ENCODE data around the gene LST1. TPM values are rescaled to one million over a fixed set of nuclear protein-coding genes. Genes with fewer than 3 reads are reported as not detected.

LST1 gene
- total and polyA plus RNA-seq, 4 donors: 9.6 to 164 (median 87.4) TPM

GRCh38 chr6:31627690-31628287, 41.7 kb downstream of the LST1 start:
- Histone ChIP-seq H3K9me3 (ENCODE audit: control insufficient read depth in 4 of 4, insufficient read depth in 3 of 4, low read length in 3 of 4) (no peaks in the 10 kb centered on the region), H3K27ac (ENCODE audit: low read depth in 1 of 2, low read length in 1 of 2) (no peak overlapping the region), H3K36me3 (ENCODE audit: control insufficient read depth in 4 of 4, insufficient read depth in 4 of 4, low read length in 4 of 4) (peaks cover 44 to 84% (median 75%) of the 10 kb centered on the region in 4 donors), H3K9ac (ENCODE audit: insufficient read depth in 1 of 2, low read length in 2 of 2) (no peak overlapping the region), H3K27me3 (ENCODE audit: control insufficient read depth in 3 of 3, insufficient read depth in 3 of 3, low read length in 2 of 3) (no peaks in the 10 kb centered on the region), H3K4me1 (ENCODE audit: control insufficient read depth in 5 of 5, insufficient read depth in 5 of 5, low read length in 5 of 5) (peaks cover 0 to 2% (median 0%) of the 10 kb centered on the region in 5 donors), H3K4me3 (no peak overlapping the region)
- DNase-seq: no peak
- TF ChIP-seq CTCF (IDR thresholded peaks at IDR 0.05; ENCODE audit: control extremely low read depth, extremely low read depth): no peak
- no peak for ATAC-seq (ENCODE audit: insufficient read depth, low FRiP score)
- 96% methylated on average over 18 to 19 of the region's 19 CpGs for WGBS, 2 donors

GRCh38 chr6:31629014-31629413, 42.9 kb downstream of the LST1 start:
- no peaks in the 10 kb centered on the region for H3K4me1 ChIP-seq (ENCODE audit: control insufficient read depth in 5 of 5, insufficient read depth in 5 of 5, low read length in 5 of 5)
- no peak overlapping the region for H3K9ac ChIP-seq (ENCODE audit: insufficient read depth in 1 of 2, low read length in 2 of 2)
- WGBS, 2 donors: 91 to 94% methylated on average over 7 of the region's 7 CpGs
- peaks cover 52 to 90% (median 77%) of the 10 kb centered on the region in 4 donors for H3K36me3 ChIP-seq (ENCODE audit: control insufficient read depth in 4 of 4, insufficient read depth in 4 of 4, low read length in 4 of 4)
- ATAC-seq (ENCODE audit: insufficient read depth, low FRiP score): no peak
- no peak overlapping the region for H3K27ac ChIP-seq (ENCODE audit: low read depth in 1 of 2, low read length in 1 of 2)
- no peaks in the 10 kb centered on the region for H3K9me3 ChIP-seq (ENCODE audit: control insufficient read depth in 4 of 4, insufficient read depth in 3 of 4, low read length in 3 of 4)
- H3K4me3 ChIP-seq: no peak overlapping the region
- TF ChIP-seq CTCF (IDR thresholded peaks at IDR 0.05; ENCODE audit: control extremely low read depth, extremely low read depth): no peak
- no peak for DNase-seq
- no peaks in the 10 kb centered on the region for H3K27me3 ChIP-seq (ENCODE audit: control insufficient read depth in 3 of 3, insufficient read depth in 3 of 3, low read length in 2 of 3)

GRCh38 chr6:31630177-31630934, 44.3 kb downstream of the LST1 start:
- DNase-seq (no peak), ATAC-seq (ENCODE audit: insufficient read depth, low FRiP score) (no peak)
- no peak overlapping the region for H3K9ac ChIP-seq (ENCODE audit: insufficient read depth in 1 of 2, low read length in 2 of 2)
- H3K4me1 ChIP-seq (ENCODE audit: control insufficient read depth in 5 of 5, insufficient read depth in 5 of 5, low read length in 5 of 5): no peaks in the 10 kb centered on the region
- H3K27me3 ChIP-seq (ENCODE audit: control insufficient read depth in 3 of 3, insufficient read depth in 3 of 3, low read length in 2 of 3): no peaks in the 10 kb centered on the region
- H3K4me3 ChIP-seq: no peak overlapping the region
- TF ChIP-seq CTCF (IDR thresholded peaks at IDR 0.05; ENCODE audit: control extremely low read depth, extremely low read depth): no peak
- H3K36me3 ChIP-seq (ENCODE audit: control insufficient read depth in 4 of 4, insufficient read depth in 4 of 4, low read length in 4 of 4): peaks cover 55 to 91% (median 78%) of the 10 kb centered on the region in 4 donors
- WGBS, 2 donors: 93 to 96% methylated on average over 25 of the region's 25 CpGs
- no peak overlapping the region for H3K27ac ChIP-seq (ENCODE audit: low read depth in 1 of 2, low read length in 1 of 2)
- H3K9me3 ChIP-seq (ENCODE audit: control insufficient read depth in 4 of 4, insufficient read depth in 3 of 4, low read length in 3 of 4): no peaks in the 10 kb centered on the region
